ENCODE results near the gene WAPL.
"Not testable (repeated sequence)": the region's sequence is repeated elsewhere in the genome, so short reads cannot be mapped to it uniquely, and the experiment has no call there.

WAPL gene

DNA sequence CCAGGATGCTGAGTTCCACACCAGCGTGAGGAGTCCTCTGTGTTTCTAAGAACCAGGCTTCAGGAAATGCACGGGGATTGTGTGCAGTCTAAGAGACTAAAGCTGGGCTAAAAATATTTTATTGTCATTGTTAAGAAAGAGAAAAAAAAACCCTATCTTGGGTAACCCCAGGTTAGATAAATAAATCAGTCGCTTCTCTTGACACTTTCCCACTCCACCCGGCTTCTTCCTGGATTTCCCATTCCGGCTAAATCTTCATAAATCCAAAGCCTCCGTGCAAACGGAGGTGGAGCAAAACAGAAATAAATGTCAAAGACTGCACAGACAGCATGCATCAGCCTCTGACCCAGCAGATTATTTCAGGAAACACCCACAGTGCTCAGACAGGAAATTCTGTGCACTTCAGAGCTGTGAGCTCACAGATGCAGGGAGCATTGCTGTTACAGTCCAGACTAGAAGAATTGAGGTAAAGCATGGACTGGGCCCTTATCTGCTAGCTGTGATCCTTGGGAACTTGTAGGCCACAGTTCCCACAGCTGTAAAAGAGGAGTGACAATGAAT, 110.2 kb downstream of the WAPL start:
- DNase-seq = peak in 1 of 2 experiments; percentile 33

GRCh38 chr10:86410542-86411124, 111.0 kb downstream of the WAPL start:
- DNase-seq = no peak

GRCh38 chr10:86409183-86409582, 112.4 kb downstream of the WAPL start:
- DNase-seq = no peak

DNA sequence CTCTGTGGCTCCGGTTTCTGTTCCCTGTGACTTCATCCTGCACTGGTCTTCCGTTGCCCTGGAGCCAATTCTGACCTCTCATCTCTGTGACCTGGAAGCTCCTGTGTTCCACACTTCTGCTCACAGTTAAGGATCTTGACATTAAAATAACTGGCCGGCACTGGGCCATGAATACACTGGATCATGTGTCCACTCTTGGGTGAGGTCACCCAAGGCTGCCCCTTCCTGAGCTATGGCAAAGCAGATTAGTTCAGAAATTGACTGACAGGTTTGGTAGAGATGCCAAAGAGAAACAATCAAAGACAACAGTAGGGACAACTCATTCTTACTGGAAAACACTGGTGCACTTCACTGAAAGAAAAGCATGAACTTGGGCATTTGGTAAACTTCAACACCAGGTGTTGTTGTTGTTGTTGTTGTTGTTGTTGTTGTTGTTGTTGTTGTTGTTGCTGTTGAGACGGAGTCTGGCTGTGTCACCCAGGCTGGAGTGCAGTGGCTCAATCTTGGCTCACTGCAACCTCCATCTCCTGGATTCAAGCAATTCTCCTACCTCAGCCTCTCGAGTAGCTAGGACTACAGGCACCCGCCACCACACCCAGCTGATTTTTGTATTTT, 118.3 kb downstream of the WAPL start:
- no peak for DNase-seq

GRCh38 chr10:86402283-86402941, 119.2 kb downstream of the WAPL start:
- no peak for DNase-seq

DNA sequence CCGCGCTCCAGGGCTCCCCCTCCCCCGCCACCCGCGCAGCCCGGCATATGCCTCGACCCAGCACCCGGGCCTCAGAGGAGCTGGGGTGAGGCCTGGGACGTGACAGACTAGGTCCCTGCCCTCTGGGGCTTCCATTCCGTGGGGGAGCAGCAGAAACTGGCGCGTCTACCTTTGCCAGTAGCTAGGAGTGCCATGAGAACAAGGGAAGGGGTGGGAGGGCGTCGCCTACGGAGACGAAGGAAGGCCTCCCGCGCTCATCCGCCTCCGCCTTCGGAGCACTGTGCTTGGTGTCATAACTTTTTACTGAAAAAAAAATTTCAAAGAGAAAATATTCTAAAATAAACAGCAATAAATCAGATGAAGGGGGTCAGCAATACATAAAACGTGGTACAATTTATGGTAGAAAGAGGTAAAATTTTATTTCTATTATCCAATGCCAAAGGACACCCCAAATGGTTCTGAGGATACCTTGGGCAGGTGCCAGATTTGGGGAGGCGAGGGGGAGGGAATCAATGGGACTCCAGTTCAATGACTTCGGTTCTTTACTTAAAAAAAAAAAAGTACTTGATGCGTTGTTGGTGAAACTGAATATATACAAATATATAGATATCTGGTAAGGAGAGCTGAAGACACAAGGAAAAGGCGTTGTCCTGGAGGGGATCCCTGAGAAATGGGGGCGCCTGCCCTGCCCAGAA, 119.9 kb downstream of the WAPL start:
- DNase-seq = peak; percentile 37 to 56

DNA sequence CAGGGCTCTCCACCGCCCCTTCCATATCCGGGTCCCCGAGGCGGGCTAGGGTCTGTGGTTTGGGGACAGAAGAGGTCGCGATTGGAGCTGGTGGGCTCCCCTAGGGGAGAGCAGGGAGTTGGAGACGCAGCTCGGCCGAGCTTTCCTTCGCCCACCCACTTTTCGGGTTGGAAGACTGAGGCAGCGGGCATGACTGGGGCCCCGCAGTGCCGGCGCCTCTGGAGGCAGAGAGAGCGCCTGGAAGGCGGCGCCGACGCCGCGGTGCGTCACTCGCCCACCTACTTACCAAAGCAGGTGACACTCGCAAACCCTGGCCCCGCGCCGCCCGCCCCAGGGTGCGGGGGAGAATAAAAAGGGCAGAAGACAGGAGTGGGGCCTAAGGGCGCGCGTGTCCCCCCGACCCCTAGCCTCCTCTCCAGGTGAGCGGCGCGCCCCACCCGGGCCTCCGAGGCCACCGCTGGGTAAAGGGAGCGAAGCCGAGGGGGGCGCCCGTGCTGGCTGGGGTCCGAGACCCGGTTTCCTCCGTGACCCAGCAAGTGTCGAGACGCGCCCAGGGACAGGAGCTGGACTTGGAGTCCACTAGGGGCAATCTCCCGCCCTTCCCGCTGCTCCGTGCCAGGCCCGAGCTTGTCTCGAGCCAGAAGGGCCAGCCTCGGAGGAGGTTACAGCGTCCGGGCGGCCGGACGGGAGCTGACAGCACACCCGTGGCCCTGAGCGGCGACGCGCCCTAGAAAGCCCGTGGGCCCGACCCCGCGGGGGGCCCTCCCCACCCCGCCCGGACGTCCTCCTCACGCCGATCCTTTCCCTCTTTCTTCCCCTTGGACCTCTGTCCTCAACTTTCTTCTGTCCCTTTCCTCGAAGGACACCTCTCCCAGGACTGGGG, 120.6 kb downstream of the WAPL start:
- DNase-seq = peak; percentile 75 to 84

- DNase-seq = peak; percentile 93 to 96
Measured at GRCh38 chr10:86399879-86400704, 121.5 kb downstream of the WAPL start.

DNA sequence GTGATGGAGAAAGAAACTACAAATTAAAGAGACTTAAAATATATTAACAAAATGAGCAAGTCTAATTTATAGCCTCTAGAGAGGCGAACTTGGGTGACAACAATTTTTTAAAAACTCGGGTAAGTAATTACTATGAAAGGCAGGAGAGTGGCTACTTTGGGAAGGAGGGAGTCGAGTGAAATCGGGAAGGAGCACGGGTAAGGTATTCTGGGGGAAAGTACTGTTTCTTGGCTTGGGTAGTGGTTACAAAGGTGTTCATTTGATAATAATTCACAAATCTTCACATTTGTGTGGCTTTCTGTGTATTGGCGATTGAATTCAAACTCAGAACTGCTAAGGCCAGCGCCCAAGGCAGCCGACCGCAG, 122.1 kb downstream of the WAPL start:
- DNase-seq = no peak

- no peak for DNase-seq
Measured at GRCh38 chr10:86397120-86397519, 124.5 kb downstream of the WAPL start.

DNA sequence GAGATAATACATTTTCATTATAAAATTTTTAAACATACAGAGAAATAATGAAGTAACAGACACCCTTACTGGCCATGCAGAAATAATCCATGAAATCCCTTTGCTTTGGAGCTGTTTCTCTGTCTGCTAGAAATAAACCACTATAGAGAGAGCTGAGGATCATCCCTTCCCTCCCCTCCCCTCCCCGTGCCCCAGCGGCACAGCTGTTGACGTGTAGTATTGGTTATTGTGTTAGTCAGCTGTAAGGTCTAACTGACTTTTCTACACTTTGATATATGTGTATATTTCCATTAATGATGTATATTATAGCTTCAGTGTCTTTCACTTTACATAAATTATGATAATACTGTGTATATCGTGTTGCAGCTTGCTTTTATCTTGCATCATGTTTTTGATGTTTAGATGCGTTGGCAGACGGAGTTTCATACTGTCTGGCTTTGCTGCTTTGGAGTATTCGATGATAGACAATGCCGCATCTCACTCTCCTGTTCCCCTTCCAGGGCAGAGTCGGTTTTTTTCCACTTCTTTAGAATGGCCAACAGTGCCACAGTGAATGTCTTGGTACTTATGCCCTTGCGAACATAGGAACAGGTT, 127.6 kb downstream of the WAPL start:
- no peak for DNase-seq

DNA sequence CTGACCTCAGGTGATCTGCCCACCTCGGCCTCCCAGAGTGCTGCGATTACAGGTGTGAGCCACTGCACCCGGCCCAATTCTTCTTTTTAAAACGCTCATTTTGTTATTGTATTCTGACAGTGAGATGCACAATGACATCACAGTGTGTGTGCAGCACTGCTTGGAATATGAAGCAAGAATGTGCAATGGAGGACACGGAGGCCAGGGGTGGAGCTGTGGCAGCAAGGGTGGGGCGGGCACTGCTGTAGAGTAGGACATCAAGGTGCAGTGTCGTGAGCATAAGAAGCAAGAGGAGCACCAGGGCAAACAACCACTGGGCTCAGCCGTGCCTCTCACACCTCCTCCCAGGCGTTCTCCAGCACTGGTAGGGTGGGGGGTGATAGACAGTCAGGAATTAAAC, 128.2 kb downstream of the WAPL start:
- DNase-seq = no peak

- no peak for DNase-seq
Measured at GRCh38 chr10:86392723-86393094, 128.9 kb downstream of the WAPL start.

GRCh38 chr10:86391986-86392722, 129.4 kb downstream of the WAPL start:
- no peak for DNase-seq

DNA sequence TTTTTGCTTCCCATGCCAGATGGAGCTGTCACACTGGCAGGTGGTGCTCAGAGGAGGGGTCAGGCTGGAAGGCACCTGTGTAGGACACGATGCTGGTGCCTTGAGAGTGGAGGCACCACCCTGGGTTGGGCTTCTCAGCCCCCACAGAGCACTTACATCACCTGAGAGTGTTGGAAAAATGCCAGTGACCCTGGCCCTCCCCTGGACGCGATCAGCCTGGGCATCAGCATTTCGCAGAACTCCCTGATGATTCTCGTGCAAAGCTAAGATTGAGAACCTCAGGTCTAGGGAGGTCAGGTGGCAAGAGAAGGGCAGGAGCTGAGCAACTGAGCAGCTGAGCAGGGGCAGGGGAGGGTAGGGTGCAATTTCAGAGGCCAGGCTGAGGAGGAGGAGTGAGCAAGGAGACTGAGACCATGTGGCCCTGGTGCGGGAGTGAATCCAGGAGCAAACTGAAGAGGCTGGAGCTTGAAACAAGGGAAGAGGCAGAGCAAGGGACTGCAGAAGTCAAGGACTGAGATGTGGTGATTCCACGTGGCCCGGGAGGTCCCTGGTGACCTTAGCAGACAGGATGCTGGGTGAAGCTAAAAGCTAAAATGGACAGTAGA, 130.3 kb downstream of the WAPL start:
- DNase-seq = no peak

GRCh38 chr10:86390337-86391120, 131.1 kb downstream of the WAPL start:
- DNase-seq = no peak

- no peak for DNase-seq
Measured at GRCh38 chr10:86389441-86390193, 132.0 kb downstream of the WAPL start.

- not testable (repeated sequence) for DNase-seq
Measured at GRCh38 chr10:86389109-86389440, 132.5 kb downstream of the WAPL start.
